NCI-H2171 (cell line): Measurements from ENCODE around the gene GALNT13.

Experiments used
- DNase-seq: peaks from one replicate; lab custom pipeline; 2025; lab: John Stamatoyannopoulos, UW

Gene GALNT13

DNA sequence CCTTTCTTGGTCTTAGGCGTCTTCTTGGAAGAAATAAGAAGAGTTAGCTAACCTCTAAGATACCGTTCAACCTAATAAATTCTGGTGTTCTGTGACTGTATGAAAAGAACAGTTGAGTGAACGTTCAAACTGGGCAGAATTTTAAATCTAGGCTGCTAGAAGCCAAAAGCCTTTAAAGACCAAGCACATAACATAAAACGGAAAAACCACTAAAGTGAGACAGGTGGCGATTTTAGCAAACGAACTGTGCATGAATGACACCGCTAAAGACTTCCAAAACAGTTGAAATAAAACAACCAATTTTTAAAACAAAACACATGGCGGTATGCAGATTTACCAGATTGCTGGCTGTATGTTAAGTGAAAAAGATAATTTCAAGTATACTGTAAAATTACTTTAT, 73.1 kb downstream of the GALNT13 start:
- DNase-seq: no peak

DNA sequence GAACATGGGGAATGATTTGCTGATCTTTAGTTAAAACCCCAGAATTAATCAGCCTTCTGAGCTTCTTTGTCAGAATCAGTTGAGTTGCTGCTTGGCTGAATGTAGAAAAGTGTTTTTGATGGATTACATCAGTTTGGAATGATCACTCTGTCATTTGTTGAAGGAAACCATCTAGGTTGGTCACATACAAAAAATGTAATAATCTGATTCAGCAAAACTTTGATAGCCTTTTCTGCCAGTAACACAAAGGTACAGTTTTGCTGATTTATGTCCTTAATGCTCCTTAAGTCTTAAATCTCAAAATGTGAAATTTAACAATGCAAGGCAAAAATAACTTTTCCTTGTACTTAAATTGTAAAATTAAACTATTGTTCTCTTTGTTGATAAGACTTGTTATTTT, 74.3 kb downstream of the GALNT13 start:
- no peak for DNase-seq

DNA sequence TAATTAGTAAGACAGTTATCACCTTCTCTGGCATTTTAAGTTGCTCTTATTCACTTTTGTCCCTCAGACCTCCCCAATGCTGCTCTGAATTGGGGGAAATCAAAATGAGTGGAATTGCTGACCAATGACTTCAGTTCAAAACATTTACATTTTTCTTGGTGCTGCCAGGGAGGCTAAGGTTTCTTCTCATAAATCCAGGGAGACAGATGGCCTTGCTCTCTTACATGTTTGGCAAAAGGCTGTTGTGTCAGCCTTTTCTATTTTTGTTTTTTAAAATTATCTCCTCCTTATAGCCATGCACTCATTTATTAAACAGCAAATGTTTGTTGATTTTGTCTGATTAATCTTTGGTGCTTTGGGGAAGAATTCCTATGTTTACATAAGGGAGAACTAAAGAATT, 82.0 kb downstream of the GALNT13 start:
- DNase-seq: no peak

DNA sequence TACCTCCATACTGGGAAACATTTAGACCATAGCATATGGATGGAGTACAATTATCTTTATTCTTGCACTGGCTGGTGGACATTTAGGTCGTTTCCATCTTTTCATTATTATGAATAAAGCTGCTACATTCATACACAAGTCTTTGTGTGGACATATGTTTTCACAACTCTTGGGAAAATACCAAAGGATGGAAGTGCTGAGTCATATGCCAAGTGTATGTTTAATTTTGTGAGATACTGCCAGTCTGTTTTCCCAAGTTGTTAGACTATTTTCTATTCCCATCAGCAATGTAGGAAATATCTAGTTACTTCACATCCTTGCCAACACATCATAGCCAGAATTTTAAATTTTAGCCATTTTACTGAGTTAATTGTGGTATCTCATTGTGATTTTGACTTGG, 91.5 kb downstream of the GALNT13 start:
- DNase-seq: no peak

DNA sequence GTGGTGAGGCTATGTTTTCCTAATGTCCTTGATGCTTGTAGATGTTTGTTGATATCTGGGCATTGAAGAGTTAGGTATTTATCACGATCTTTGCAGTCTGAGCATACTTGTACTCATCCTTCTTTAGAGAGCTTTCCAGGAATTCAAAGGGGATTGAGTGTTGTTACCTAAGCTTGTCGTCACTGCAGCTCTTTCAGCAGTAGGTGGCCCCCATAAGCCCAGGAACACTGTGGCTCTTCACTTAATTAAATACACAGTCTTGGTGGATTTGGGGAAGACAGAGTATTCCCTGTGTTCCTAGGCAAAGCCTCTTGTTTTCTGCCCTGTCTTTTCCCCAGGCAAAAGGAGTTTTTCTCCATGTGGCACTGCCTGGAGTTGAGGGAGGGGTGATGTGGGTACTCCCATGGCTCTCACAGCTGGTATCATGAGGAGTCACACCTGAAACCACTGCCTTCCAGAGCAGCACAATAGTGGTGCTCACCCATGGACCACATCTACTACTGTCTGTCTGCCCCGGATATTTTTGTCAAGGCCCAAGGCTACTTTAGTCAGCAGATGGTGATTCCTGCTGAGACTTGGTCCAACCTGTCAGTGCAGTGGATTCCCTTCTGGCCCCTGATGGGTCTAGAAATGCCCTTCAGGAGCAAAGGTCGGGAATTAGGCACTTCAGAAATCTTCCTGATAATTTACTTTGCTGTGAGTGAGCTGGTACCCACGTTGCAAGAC, 95.7 kb downstream of the GALNT13 start:
- no peak for DNase-seq

DNA sequence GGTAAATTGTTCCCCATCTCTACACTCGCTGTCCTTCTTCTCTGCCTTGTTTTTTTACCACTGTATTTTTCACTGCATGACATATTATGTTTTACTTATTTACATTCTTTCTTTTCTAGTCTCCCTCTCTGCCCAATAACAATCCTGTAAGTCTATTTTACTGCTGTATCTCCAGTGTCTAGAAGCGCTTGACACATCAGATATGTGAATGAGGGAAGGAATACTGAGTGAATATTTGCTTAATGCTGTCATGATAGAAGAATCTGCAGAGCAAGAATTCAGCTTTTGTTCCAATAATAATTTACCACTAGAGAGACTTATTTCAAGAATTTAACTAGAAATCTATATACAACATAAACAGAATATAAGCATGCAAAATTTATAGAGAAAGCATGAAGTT, 99.5 kb downstream of the GALNT13 start:
- DNase-seq: no peak

DNA sequence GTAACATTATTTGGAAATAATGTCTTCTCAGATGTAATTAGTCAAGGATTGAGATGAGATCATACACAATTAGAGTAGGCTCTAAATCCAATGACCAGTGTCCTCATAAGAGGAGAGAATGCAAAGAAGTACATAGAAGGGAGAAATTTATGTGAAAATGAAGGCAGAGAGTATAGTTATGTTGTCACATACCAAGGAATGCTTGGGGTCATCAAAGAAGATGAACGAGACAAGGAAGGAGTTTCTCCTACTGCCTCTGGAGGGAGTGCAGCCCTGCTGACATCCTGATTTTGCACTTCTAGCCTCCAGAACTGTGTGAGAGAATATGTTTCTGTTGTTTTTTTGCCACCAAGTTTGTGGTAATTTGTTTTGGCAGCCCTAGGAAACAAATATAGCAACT, 100.1 kb downstream of the GALNT13 start:
- DNase-seq: no peak

DNA sequence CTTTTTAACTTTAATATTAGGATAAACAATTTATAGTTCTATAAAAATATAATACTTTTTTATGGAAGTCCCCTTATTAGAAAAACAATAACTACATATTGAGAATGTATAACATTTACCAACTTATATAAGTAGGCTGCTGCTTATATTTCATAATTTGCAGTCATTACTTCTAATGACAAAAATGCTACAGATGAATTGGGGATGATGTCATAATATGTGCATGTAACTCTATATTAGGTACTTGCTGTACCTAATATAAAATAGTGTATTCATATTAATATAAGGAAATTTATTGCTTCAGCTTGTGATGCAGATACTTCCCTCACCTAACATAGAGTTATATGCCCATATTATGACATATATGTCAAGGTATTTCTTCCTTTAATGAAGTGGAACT, 100.7 kb downstream of the GALNT13 start:
- no peak for DNase-seq

DNA sequence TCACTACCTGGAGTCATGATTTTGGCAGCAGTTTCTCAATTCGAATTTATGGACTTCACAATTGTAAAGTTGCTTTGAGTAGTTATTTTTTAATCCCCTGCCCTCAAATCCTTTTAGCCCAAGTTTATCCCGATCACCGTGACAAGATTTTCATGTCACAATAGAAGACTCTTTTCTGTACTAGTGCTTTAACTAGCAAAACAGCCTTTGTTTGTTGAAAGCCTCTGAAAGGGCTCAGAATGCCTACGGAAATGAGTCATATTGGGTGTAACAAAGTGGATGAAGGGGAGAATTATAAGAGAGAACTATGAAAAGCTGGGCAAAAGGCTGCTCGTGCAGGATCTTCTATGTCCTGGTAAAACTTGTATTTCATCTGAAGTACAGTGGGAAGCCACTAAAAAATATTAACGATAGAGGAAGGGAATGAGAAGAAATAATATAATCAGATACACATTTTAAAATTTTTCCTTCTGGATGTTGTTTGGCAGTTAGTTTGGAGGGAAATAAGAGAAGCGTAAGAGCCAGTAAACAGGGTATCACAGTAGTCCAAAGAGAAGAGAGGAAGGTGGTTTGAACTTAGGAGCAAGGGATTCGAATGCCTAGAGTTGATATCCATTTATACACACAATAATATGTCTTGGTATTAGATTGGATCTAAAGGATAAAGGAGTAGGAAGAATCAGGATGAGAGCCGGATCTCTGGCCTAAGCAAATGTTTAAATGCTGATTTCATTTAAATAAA, 114.9 kb downstream of the GALNT13 start:
- DNase-seq: no peak

DNA sequence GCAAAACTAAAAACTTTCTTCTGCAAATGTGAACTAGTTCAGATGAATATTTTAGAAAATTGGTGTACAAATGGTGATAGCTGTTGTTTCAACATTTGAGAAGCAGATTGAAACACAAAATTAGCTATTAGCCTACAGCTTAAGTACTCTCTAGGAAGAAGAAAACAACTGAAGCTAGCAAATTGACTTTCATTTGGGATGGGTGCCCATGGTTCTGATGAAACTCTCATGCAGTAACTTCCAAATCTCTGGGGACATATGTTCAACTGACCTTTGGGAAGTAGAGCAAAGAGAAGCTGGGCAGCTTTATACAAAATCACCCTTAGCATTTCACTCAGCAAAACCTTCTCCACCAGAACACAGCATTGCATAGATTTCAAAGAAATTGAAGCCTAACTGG, 119.0 kb downstream of the GALNT13 start:
- DNase-seq: no peak

DNA sequence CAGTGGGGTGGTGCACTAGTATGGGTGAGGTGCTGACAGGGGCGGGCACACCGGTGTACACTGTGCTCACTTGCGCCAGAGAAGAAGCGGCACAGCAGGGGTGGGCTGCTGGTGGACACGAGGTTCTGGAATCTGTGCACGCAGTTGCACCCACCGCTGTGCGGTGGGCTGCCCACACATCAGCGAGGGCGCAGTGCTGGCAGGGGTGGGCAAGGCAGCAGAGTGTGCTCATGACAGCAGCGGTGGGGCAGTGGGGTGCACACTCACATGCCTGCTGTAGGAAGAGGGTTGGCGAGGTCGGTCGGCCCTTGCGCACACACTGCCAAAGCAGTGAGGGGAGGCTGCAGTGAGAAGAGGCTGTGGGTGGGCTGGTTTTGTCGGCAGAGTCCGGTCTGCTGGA, 141.8 kb downstream of the GALNT13 start:
- no peak for DNase-seq

DNA sequence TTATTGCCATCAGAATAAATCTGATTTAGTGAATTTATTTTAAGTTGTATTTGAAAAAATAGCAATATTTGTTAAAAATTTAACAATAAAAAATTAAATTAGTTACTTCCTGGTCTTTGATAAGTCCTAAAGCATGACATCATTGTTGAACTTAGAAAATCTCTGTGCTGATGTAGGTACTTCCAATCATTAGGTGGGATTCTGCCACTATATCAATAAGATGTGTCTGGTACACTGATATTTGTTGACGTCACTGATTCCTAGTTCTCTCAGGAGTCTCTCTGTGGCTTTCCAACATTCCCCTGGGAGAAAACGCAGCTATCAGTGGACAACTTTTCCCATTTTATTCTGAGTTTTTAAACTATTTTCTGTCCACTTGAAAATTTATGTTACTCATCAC, 143.5 kb downstream of the GALNT13 start:
- no peak for DNase-seq

DNA sequence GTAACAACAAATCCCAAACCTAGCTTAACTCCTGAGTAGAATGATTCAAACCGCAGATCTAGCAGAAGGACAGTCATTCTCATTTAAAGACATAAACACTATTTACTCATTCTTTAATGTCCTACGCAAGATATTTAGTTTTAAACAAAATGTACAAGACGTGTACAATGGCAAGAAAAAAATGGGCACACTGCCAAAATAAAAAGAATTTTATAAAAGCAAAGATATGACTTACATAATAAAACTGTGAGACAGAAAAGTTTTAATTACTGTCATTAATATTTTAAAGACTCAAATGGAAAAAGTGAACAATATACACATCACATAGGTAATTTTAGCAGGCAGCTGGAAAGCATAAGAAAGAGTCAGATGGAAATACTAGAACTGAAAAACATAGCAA, 157.8 kb downstream of the GALNT13 start:
- DNase-seq: no peak

DNA sequence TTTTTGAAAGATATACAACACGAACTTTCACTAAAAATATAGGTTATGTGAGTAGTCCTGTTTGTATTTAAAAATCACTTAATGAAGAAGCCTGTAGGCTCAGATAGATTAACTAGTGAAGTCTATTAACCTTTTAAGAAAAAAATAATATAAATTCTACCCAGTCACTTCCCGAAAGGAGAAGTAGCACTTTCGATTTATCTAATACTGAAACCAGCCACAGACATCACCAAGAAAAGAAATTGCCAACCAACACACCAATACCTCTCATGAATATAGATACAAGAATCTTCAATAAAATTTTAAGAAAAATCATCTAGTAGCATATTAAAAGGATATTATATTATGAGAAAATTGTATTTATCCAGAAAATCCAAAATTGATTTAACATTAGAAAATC, 160.5 kb downstream of the GALNT13 start:
- DNase-seq: no peak

DNA sequence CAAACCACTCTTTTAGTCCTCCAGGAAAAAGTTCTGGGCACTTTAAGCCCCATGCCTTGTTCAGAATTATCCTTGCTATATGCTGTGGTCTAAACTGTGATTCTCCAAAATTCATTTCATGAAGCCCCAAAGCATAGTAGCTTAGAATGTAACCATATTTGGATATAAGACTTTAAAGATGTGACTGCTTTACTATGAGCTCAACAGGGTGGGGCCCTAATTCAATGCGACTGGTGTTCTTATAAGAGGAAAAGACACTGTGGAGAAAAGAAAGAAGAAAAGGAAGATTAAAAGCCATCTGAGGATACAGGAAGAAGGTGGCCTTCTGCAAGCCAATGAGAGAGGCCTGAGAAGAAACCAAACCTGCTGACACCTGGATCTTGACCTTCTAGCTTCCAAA, 174.8 kb downstream of the GALNT13 start:
- no peak for DNase-seq

DNA sequence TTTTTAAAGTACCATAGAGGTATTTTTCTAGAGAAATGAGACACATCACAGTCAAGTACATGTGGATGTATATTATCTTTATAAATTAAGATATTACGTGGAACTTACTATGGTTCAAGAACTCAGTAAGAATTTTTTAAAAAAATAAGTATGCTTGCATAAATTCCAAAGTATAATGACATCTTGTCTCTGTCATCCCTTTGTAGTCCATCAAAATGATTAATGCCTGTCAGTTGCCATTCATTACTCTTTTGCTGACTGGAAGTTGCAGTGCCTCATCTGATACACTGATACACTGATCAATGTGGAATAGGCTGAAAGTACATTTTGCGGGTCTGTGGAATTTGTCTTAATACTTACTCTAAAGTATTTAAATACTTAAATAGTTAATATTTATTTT, 177.2 kb downstream of the GALNT13 start:
- DNase-seq: no peak

DNA sequence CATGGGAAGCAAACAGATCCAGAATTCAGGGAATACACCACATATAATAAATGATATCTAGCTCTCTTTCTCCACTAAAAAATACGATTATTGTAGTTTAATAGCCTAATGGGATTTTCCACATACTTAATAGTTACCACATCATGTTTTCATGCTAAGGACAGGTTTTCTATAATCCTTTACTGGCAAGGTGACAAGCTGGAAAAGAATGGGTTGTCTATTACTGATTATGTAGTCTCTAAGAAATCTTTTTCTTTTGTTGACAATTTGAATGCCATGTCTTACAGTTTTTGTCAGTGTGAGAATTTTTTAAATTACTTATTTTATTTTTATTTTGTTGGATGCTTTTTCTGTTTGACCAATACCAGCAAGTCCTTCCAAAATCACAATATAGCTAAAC, 177.8 kb downstream of the GALNT13 start:
- no peak for DNase-seq

DNA sequence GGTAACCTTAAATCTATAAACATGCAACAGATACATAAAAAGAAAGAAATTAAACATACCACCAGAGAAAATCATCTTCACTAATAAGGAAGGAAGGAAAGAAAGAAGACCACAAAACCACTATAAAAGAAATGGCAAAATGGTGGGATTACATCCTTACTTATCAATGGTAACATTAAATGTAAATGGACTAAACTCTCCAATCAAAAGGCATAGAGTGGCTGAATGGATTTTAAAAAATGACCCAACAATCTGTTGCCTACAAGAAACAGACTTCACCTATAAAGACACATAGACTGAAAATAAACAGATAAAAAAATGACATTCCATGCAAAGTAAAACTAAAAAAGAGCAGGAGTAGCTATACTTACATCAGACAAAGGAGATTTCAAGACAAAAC, 195.4 kb downstream of the GALNT13 start:
- no peak for DNase-seq

DNA sequence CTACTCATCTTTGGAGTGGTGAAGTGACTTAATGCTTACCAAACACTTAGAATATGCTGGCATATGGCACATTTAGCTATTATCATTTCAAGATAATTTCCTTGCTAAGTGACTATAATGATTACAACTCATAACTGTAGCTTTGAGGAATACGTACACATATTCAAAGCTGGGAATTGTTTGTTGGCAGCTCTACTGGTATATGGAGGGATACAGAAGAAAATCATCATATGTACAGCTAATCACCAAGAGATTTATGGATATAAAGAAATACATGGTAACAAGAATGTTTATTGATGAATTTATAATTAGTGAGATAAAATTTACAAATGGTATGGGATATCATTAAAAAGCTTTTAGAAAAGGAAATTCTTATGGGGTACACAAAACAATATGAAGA, 207.2 kb downstream of the GALNT13 start:
- no peak for DNase-seq

DNA sequence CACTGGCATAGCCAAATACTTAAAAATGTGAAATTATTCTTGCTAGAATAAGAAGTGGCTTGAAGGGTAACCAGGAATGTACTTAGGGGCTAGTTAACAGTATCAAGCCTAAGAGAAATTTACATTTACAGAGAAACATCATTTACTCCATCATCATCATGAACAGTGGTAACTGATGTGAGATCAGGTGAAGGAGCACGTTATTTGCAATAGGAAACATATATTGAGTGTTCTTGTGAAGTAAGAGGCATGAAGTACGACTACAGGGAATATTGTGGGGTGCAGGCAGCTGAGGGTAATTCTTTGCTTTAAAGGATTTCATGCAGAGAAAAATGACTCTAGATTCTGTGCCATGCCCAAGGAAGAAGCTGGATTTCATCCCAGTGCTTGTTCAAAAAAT, 220.8 kb downstream of the GALNT13 start:
- no peak for DNase-seq

DNA sequence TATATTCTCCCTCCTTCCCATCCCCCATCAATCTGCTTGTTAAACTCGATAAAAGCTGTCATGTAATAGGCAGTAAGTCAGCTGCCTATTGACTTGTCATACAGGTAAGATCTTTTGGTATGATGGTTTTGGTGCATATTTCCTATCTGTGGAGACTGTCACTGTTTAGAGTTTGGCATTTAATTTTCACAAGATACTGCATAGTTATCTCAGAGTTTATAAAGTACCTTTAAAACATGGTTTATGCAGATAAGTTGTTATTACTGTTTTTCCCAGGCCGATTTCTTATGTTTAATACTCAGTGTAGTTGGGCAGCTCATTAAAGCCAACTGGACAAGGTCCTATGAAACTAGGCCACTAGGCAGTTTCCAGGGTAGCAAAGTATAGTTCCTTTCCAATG, 222.1 kb downstream of the GALNT13 start:
- DNase-seq: no peak

DNA sequence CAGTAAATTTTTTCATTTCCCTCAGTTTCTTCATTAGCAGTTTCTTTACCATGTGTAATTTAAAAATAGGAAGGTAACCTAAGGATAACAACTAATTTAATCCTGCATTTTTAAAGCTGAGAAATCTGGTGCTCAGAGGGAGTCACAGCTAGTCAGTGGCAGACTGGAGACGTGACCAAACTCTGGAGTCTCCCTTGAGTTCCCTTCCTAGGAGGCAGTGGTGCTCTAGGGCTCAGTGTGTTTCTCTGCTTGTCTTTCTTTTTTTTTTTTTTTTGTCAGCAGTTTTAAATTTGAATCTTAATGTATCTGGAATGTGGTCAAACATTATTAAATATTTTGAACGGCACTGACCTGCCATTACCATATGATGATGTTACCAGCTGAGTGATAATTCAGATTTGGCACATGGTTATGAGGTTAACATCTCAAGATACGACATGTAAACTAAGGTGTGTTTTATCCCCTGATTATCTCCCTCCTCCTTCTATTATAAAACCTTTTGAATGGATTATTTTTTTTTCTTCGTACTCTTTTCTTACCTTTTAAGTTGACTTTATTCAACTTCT, 226.2 kb downstream of the GALNT13 start:
- DNase-seq: no peak

DNA sequence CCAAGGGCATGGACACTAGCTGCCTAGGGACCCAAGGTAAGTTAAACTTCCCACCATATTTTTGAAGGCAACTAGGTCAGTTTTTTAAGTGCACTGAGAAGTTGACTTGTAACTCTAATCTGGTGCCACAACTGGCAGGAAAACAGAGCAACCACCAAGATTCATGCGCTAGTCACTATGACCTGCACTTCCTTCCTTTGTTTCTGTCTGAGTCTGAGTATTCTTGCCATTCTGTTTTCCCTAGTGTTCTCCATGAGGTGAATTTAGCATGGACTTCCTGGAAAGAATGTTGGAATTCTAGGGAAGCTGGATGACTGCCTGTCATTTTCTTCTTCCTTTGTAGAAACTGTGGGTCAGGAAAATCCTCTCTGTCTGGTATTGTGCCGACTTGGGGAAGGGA, 249.0 kb downstream of the GALNT13 start:
- DNase-seq: no peak

DNA sequence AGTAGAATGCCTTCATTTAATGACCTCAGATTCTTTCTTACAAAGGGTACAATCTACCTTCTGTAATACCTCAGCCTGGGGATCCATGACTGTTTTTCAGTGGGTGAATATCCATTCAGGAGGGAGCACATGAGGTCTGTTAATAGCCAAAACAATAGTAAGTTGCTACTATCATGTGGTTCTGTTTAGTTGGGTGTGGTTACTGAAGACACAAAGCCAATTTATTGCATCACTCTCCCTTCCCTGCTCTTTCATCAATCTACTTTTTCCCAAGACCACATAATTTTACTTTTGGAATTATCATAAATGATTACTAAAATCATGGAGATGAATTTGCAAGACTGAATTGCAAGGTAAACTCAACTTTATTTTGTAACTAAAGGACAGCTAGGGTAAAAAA, 254.2 kb downstream of the GALNT13 start:
- DNase-seq: no peak
